Fibroblast of lung (primary cell): ENCODE measurements around the gene ANKH.

Experiments used
- EZH2 ChIP-seq: IDR thresholded peaks from 2 replicates; pipeline ENCODE4 v1.5.1; 2012; ENCODE audit warnings: low read length, control low read depth, mild to moderate bottlenecking; ENCODE audit errors: missing control alignments
- TF ChIP-seq, protein P1 (sequence below), 2 donors: IDR thresholded peaks in 1 of 2; conservative IDR thresholded peaks in 1 of 2; 1 replicate in 1 of 2; 2 replicates in 1 of 2; pipeline ENCODE4 v1.5.1; 2011 to 2012; ENCODE audit warnings: low read length in 2 of 2, control low read depth in 1 of 2, inconsistent platforms in 1 of 2, low read depth in 1 of 2, mild to moderate bottlenecking in 1 of 2

DNA sequence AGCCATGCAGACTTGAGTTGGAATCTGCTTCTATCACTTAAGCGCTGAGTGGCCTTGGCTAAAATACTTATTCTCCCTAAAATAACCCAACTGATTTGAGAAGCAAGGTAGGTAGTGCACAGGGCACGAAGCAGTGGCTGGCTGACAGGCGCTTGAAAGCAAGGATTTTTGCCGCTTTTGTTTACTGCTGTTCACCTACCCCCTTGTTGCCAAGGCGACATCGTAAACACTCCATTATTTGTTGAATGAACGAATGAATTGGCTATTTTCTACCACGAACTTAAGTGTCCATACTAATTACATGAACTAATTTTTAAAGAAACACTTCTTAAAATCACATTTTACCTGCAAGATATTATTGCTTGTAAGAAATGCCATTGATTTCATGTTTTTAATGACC is 98.0 kb downstream of the ANKH start:
- TF ChIP-seq, protein P1, sequence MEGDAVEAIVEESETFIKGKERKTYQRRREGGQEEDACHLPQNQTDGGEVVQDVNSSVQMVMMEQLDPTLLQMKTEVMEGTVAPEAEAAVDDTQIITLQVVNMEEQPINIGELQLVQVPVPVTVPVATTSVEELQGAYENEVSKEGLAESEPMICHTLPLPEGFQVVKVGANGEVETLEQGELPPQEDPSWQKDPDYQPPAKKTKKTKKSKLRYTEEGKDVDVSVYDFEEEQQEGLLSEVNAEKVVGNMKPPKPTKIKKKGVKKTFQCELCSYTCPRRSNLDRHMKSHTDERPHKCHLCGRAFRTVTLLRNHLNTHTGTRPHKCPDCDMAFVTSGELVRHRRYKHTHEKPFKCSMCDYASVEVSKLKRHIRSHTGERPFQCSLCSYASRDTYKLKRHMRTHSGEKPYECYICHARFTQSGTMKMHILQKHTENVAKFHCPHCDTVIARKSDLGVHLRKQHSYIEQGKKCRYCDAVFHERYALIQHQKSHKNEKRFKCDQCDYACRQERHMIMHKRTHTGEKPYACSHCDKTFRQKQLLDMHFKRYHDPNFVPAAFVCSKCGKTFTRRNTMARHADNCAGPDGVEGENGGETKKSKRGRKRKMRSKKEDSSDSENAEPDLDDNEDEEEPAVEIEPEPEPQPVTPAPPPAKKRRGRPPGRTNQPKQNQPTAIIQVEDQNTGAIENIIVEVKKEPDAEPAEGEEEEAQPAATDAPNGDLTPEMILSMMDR (conservative IDR thresholded peaks at IDR 0.05 in 1 of 2, IDR thresholded peaks at IDR 0.05 in 1 of 2; ENCODE audit: low read depth in 1 of 2, low read length in 2 of 2) = no peak
- TF ChIP-seq EZH2 = no peak
